Neural cell (in vitro differentiated cells): Measurements from ENCODE around the gene INTS7. TPM values are rescaled to one million over a fixed set of nuclear protein-coding genes. Genes with fewer than 3 reads are reported as not detected.

Source experiments
- H2AFZ ChIP-seq: fragments of 200-600, 300-800 bp; sonication (generic), shearing (Covaris generic); 2 replicates; pipeline ENCODE4 v1.6.0; 2014; ENCODE audit warnings: low read depth, mild to moderate bottlenecking, antibody characterized with exemption, low read length, moderate library complexity
- H3F3A ChIP-seq: fragments of 200-600 bp; shearing (Covaris generic); 2 replicates; pipeline ENCODE4 v1.6.1; 2016; ENCODE audit warnings: mild to moderate bottlenecking, moderate library complexity, mixed read lengths, antibody characterized with exemption, low read length; ENCODE audit not compliant: insufficient read depth, poor library complexity, severe bottlenecking
- H3K27ac ChIP-seq: fragments of 200-600, 300-800 bp; sonication (generic), shearing (Covaris generic); 2 replicates; pipeline ENCODE4 v1.5.1; 2014; ENCODE audit warnings: mild to moderate bottlenecking, low read length, moderate library complexity
- H3K27me3 ChIP-seq: fragments of 300-800, 200-600 bp; sonication (generic), shearing (Covaris generic); 2 replicates; pipeline ENCODE4 v1.6.0; 2014; ENCODE audit warnings: mild to moderate bottlenecking, low read depth, low read length, moderate library complexity; ENCODE audit not compliant: insufficient read depth
- H3K36me3 ChIP-seq: fragments of 300-800, 200-600 bp; sonication (generic), shearing (Covaris generic); 2 replicates; pipeline ENCODE4 v1.5.1; 2014; ENCODE audit warnings: mild to moderate bottlenecking, antibody characterized with exemption, low read length, moderate library complexity; ENCODE audit not compliant: insufficient read depth
- H3K4me2 ChIP-seq: fragments of 300-800, 200-600 bp; sonication (generic), shearing (Covaris generic); 2 replicates; pipeline ENCODE4 v1.6.0; 2014; ENCODE audit warnings: mild to moderate bottlenecking, low read length
- H3K4me3 ChIP-seq: fragments of 300-800, 200-600 bp; sonication (generic), shearing (Covaris generic); 2 replicates; pipeline ENCODE4 v1.5.1; 2014; ENCODE audit warnings: mild to moderate bottlenecking, low read length, moderate library complexity
- H3K79me2 ChIP-seq: fragments of 200-600 bp; shearing (Covaris generic); replicated peaks from 2 replicates; pipeline ENCODE4 v1.6.0; 2014; ENCODE audit warnings: mild to moderate bottlenecking, low read length, moderate library complexity; ENCODE audit not compliant: insufficient read depth
- H3K9ac ChIP-seq: fragments of 300-800, 200-600 bp; sonication (generic), shearing (Covaris generic); 2 replicates; pipeline ENCODE4 v1.6.1; 2016; ENCODE audit warnings: mild to moderate bottlenecking, low read length, mixed read lengths
- H3K9me2 ChIP-seq: fragments of 200-600 bp; shearing (Covaris generic); 2 replicates; pipeline ENCODE4 v1.6.1; 2016; ENCODE audit warnings: mild to moderate bottlenecking, low read length, mixed read lengths; ENCODE audit not compliant: insufficient read depth
- H3K9me3 ChIP-seq: fragments of 200-600, 300-800 bp; sonication (generic), shearing (Covaris generic); 2 replicates; pipeline ENCODE4 v1.6.1; 2016; ENCODE audit warnings: mild to moderate bottlenecking, mixed run types, low read length, moderate library complexity, mixed read lengths
- H4K20me1 ChIP-seq: fragments of 200-600 bp; shearing (Covaris generic); 2 replicates; pipeline ENCODE4 v1.6.1; 2016; ENCODE audit warnings: mild to moderate bottlenecking, mixed run types; ENCODE audit not compliant: insufficient read depth
- EP300 ChIP-seq: fragments of 450-650 bp; conservative IDR thresholded peaks from 2 replicates; pipeline ENCODE4 v1.6.1; 2014; ENCODE audit warnings: antibody characterized with exemption, mild to moderate bottlenecking, moderate library complexity; ENCODE audit not compliant: poor library complexity, severe bottlenecking
- EZH2 ChIP-seq: fragments of 200-600, 300-800 bp; shearing (Covaris generic), sonication (generic); IDR thresholded peaks from 2 replicates; pipeline ENCODE4 v1.6.1; 2014; ENCODE audit warnings: antibody characterized with exemption, low read length, borderline replicate concordance, mild to moderate bottlenecking; ENCODE audit not compliant: insufficient read depth, poor library complexity, severe bottlenecking
- MXI1 ChIP-seq: fragments of 450-650 bp; conservative IDR thresholded peaks from 2 replicates; pipeline ENCODE4 v1.6.1; 2014; ENCODE audit warnings: antibody characterized with exemption, mild to moderate bottlenecking; ENCODE audit not compliant: poor library complexity, severe bottlenecking
- POLR2AphosphoS5 ChIP-seq: IDR thresholded peaks from 2 replicates; pipeline ENCODE4 v1.6.1; 2012
- RAD21 ChIP-seq: fragments of 450-650 bp; conservative IDR thresholded peaks from 2 replicates; pipeline ENCODE4 v1.6.1; 2014; ENCODE audit warnings: antibody characterized with exemption, mild to moderate bottlenecking, moderate library complexity
- SMC3 ChIP-seq: fragments of 450-650 bp; conservative IDR thresholded peaks from 2 replicates; pipeline ENCODE4 v1.6.1; 2014; ENCODE audit warnings: antibody characterized with exemption, mild to moderate bottlenecking, moderate library complexity; ENCODE audit not compliant: poor library complexity
- TAF1 ChIP-seq: IDR thresholded peaks from 2 replicates; pipeline ENCODE4 v1.6.1; 2012; ENCODE audit warnings: low read depth
- polyA plus RNA-seq: library from polyadenylated mRNA; depleted of rRNA; stranded (reverse); fragments of >200 nt; gene quantifications from 2 replicates; pipeline ENCODE4 v1.2.3, GENCODE V29; 2014
- TF ChIP-seq, protein P1 (sequence below): fragments of 450-650 bp; IDR thresholded peaks from 2 replicates; pipeline ENCODE4 v1.5.1; 2014; ENCODE audit warnings: antibody characterized with exemption, mild to moderate bottlenecking, moderate library complexity; ENCODE audit not compliant: poor library complexity, severe bottlenecking
- TF ChIP-seq, protein P2 (sequence below): IDR thresholded peaks from 2 replicates; pipeline ENCODE4 v1.6.1; 2012; ENCODE audit warnings: borderline replicate concordance

INTS7 gene
- polyA plus RNA-seq, 1 donor from 2014 or later: 23.6 TPM

DNA sequence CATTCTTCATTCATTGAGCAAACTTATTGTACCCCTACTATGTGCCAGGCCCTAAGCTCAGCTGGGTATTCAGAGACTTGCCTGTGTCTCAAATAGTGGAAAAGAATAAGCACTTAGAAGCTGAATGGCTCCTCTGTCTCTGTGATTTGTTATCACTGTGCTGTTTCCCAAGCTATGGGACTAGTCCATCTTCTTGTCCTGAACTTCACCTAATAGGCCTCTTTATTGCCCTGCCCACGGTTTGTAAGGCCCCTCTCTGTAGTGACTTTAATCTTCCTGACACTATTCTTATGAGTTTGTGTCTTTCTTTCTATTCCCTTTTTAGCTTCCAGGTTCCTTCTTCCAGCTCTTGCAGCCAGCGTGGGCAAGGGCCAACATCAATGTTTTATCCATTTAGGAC, 119.4 kb downstream of the INTS7 start:
- H3K27me3 ChIP-seq: no peaks in the 10 kb centered on the region
- H3F3A ChIP-seq: no peaks in the 10 kb centered on the region
- no peaks in the 10 kb centered on the region for H3K36me3 ChIP-seq
- no peak overlapping the region for H3K9ac ChIP-seq
- no peak overlapping the region for H3K27ac ChIP-seq
- no peak overlapping the region for H2AFZ ChIP-seq
- no peak overlapping the region for H3K4me2 ChIP-seq
- TF ChIP-seq, protein P1, sequence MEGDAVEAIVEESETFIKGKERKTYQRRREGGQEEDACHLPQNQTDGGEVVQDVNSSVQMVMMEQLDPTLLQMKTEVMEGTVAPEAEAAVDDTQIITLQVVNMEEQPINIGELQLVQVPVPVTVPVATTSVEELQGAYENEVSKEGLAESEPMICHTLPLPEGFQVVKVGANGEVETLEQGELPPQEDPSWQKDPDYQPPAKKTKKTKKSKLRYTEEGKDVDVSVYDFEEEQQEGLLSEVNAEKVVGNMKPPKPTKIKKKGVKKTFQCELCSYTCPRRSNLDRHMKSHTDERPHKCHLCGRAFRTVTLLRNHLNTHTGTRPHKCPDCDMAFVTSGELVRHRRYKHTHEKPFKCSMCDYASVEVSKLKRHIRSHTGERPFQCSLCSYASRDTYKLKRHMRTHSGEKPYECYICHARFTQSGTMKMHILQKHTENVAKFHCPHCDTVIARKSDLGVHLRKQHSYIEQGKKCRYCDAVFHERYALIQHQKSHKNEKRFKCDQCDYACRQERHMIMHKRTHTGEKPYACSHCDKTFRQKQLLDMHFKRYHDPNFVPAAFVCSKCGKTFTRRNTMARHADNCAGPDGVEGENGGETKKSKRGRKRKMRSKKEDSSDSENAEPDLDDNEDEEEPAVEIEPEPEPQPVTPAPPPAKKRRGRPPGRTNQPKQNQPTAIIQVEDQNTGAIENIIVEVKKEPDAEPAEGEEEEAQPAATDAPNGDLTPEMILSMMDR: no peak
- no peak for TF ChIP-seq EZH2
- TF ChIP-seq, protein P2, sequence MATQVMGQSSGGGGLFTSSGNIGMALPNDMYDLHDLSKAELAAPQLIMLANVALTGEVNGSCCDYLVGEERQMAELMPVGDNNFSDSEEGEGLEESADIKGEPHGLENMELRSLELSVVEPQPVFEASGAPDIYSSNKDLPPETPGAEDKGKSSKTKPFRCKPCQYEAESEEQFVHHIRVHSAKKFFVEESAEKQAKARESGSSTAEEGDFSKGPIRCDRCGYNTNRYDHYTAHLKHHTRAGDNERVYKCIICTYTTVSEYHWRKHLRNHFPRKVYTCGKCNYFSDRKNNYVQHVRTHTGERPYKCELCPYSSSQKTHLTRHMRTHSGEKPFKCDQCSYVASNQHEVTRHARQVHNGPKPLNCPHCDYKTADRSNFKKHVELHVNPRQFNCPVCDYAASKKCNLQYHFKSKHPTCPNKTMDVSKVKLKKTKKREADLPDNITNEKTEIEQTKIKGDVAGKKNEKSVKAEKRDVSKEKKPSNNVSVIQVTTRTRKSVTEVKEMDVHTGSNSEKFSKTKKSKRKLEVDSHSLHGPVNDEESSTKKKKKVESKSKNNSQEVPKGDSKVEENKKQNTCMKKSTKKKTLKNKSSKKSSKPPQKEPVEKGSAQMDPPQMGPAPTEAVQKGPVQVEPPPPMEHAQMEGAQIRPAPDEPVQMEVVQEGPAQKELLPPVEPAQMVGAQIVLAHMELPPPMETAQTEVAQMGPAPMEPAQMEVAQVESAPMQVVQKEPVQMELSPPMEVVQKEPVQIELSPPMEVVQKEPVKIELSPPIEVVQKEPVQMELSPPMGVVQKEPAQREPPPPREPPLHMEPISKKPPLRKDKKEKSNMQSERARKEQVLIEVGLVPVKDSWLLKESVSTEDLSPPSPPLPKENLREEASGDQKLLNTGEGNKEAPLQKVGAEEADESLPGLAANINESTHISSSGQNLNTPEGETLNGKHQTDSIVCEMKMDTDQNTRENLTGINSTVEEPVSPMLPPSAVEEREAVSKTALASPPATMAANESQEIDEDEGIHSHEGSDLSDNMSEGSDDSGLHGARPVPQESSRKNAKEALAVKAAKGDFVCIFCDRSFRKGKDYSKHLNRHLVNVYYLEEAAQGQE: no peak
- no peak for TF ChIP-seq EP300
- TF ChIP-seq POLR2AphosphoS5: no peak
- TF ChIP-seq MXI1: no peak
- no peak for TF ChIP-seq RAD21
- no peak for TF ChIP-seq SMC3
- no peak for TF ChIP-seq TAF1
- no peak overlapping the region for H3K4me3 ChIP-seq
- H4K20me1 ChIP-seq: no peaks in the 10 kb centered on the region
- H3K79me2 ChIP-seq: no peaks in the 10 kb centered on the region
- H3K9me3 ChIP-seq: no peaks in the 10 kb centered on the region
- H3K9me2 ChIP-seq: no peaks in the 10 kb centered on the region

DNA sequence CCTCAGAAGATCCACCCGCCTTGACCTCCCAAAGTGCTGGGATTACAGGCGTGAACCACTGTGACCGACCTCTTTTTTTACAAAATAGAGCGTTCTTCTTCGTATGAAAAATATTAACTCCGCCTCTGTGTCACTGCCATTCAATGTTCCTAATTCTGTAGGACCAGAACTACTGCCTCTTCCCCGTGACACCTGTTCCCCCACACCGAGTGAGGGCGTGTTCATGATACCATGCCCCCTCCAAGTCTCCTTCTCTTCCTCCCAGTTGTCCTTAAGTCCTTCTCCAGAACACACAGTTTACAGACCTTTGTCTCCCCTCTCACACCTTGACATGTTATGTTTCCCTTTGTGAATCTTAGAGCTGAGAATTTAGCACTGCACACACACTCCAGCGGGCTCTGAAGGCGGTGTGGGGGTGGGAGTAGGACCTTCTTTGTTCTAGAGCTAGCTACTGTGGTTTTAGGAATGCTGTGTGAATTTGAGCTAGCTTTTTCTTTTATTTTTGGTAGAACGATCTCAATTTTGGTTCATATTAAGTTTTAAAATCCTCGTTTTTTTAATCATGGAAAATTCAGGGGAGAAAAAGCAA, 122.4 kb downstream of the INTS7 start:
- Histone ChIP-seq H3K36me3 (no peaks in the 10 kb centered on the region), H3K9me2 (no peaks in the 10 kb centered on the region), H3K9me3 (no peaks in the 10 kb centered on the region), H3F3A (no peaks in the 10 kb centered on the region), H2AFZ (no peak overlapping the region), H4K20me1 (no peaks in the 10 kb centered on the region), H3K4me2 (no peak overlapping the region), H3K27ac (no peak overlapping the region), H3K79me2 (no peaks in the 10 kb centered on the region), H3K27me3 (no peaks in the 10 kb centered on the region), H3K4me3 (no peak overlapping the region), H3K9ac (no peak overlapping the region)
- TF ChIP-seq, protein P1: no peak
- no peak for TF ChIP-seq SMC3
- no peak for TF ChIP-seq TAF1
- no peak for TF ChIP-seq RAD21
